Upper lobe of left lung (tissue), 6 donors: ENCODE measurements around the gene MYBL2. TPM values are rescaled to one million over a fixed set of nuclear protein-coding genes. Genes with fewer than 3 reads are reported as not detected.
"Not testable (repeated sequence)": the region's sequence is repeated elsewhere in the genome, so short reads cannot be mapped to it uniquely, and the experiment has no call there.

Source experiments
- ATAC-seq, 2 donors: fragments of 200-7000 bp; cut with Tn5 transposase; one replicate each; pipeline ENCODE4 v1.9.1; 2022; ENCODE audit warnings: mild to moderate bottlenecking in 2 of 2, moderate library complexity in 2 of 2; ENCODE audit not compliant: low FRiP score in 2 of 2
- DNase-seq, 2 donors: peaks; one replicate each; pipeline ENCODE4 v3.0.0-alpha.2; 2019 to 2020
- H3K27ac ChIP-seq, 4 donors: fragments of 200-600 bp; sonication (generic); one replicate each; pipeline ENCODE4 v1.5.1; 2016 to 2019
- H3K27me3 ChIP-seq, 4 donors: fragments of 200-600 bp; sonication (generic); one replicate each; pipeline ENCODE4 v1.5.1; 2017 to 2019
- H3K36me3 ChIP-seq, 4 donors: fragments of 200-600 bp; sonication (generic); one replicate each; pipeline ENCODE4 v1.5.1; 2016 to 2019
- H3K4me1 ChIP-seq, 4 donors: fragments of 200-600 bp; sonication (generic); one replicate each; pipeline ENCODE4 v1.5.1; 2018 to 2019
- H3K4me3 ChIP-seq, 4 donors: fragments of 200-600 bp; sonication (generic); one replicate each; pipeline ENCODE4 v1.5.1; 2017 to 2019; ENCODE audit warnings: mild to moderate bottlenecking in 2 of 4, moderate library complexity in 1 of 4
- H3K9me3 ChIP-seq, 4 donors: fragments of 200-600 bp; sonication (generic); one replicate each; pipeline ENCODE4 v1.5.1; 2018 to 2019
- CTCF ChIP-seq, 6 experiments: fragments of 450-650 bp in 4 of 6; fragments of 200-600 bp in 2 of 6; sonication (generic) in 2 of 6; IDR thresholded peaks; one replicate each; pipeline ENCODE4 v1.5.1; 2016 to 2019; ENCODE audit warnings: antibody characterized with exemption in 6 of 6
- EP300 ChIP-seq, 4 donors: sonication (generic); formaldehyde crosslinking; IDR thresholded peaks; one replicate each; pipeline ENCODE4 v1.5.1; 2017; ENCODE audit warnings: antibody characterized with exemption in 4 of 4, control low read depth in 2 of 4
- POLR2A ChIP-seq, 4 donors: fragments of 450-650 bp; IDR thresholded peaks; one replicate each; pipeline ENCODE4 v1.5.1; 2016 to 2017; ENCODE audit warnings: antibody characterized with exemption in 4 of 4, mild to moderate bottlenecking in 2 of 4
- POLR2AphosphoS5 ChIP-seq, 2 donors: sonication (generic); formaldehyde crosslinking; IDR thresholded peaks; one replicate each; pipeline ENCODE4 v1.5.1; 2017; ENCODE audit warnings: antibody characterized with exemption in 2 of 2
- WGBS, 2 donors: methylation state at CpG; one replicate each; pipeline ENCODE4 v1.1.5; 2017 to 2018; 5-methylcytosine and 5-hydroxymethylcytosine counted together
- total RNA-seq, 6 donors: library from RNA; depleted of rRNA in 4 of 6; stranded (reverse); fragments of >200 nt in 4 of 6; gene quantifications; one replicate each; pipeline versions ENCODE4 v1.1.0 to v1.2.1, GENCODE V29; 2016 to 2021
- donor health status: DM: no; HTN: no; CAD: no; lungs with moderate emphysema.
- donor health status: DM: no; HTN: yes; CAD: no; lungs with severe emphysema.

Gene MYBL2
- total RNA-seq, 6 donors from 2014 or later: under 0.01 to 3.5 (median 1.4) TPM

DNA sequence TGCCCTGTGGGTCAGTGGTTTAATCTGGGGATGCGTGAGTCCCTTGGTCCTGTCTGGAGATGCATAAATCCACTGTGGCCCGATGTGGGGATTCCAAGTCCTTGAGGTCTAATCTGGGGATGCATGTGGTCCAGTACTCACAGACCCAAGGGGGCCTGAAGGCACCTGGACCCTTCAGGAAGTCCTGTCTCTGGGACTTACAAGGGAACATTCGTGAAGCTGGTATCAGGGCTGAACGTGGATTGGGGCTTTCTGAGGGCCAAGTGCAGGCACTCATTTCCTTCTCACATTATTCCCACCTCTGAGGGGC, 85.1 kb downstream of the MYBL2 start:
- no peak for TF ChIP-seq POLR2AphosphoS5 (IDR thresholded peaks at IDR 0.05)
- no peak for TF ChIP-seq POLR2A (IDR thresholded peaks at IDR 0.05)
- no peak for TF ChIP-seq EP300 (IDR thresholded peaks at IDR 0.05)
- TF ChIP-seq CTCF (IDR thresholded peaks at IDR 0.05): no peak

GRCh38 chr20:43752561-43753301, 85.8 kb downstream of the MYBL2 start:
- peak overlapping the region in 1 of 4 donors; percentile 65 for H3K27ac ChIP-seq
- WGBS, 2 donors: 73% methylated on average over 11 to 13 of the region's 13 CpGs
- no peaks in the 10 kb centered on the region for H3K9me3 ChIP-seq
- no peaks in the 10 kb centered on the region for H3K36me3 ChIP-seq
- TF ChIP-seq POLR2A (IDR thresholded peaks at IDR 0.05) (no peak), EP300 (IDR thresholded peaks at IDR 0.05) (no peak), POLR2AphosphoS5 (IDR thresholded peaks at IDR 0.05) (peak in 1 of 2 donors; percentile 56), CTCF (IDR thresholded peaks at IDR 0.05) (no peak)
- no peaks in the 10 kb centered on the region for H3K27me3 ChIP-seq
- no peak overlapping the region for H3K4me3 ChIP-seq
- peaks cover 0 to 19% (median 6%) of the 10 kb centered on the region in 4 donors for H3K4me1 ChIP-seq
- DNase-seq (peak in 1 of 2 donors; percentile 77), ATAC-seq (peak; percentile 5 to 59)

More for the DNA sequence above, 85.1 kb downstream of the MYBL2 start:
- 77 to 87% methylated on average over 3 to 4 of the region's 4 CpGs for WGBS, 2 donors
- ATAC-seq (no peak), DNase-seq (no peak)
- H3K4me3 ChIP-seq: no peak overlapping the region
- H3K27ac ChIP-seq: peak overlapping the region in 2 of 4 donors; percentile 35 to 65
- no peaks in the 10 kb centered on the region for H3K27me3 ChIP-seq
- no peaks in the 10 kb centered on the region for H3K36me3 ChIP-seq
- H3K4me1 ChIP-seq: peaks cover 0 to 19% (median 6%) of the 10 kb centered on the region in 4 donors
- no peaks in the 10 kb centered on the region for H3K9me3 ChIP-seq

- Histone ChIP-seq H3K4me3 (no peak overlapping the region), H3K9me3 (no peaks in the 10 kb centered on the region), H3K27me3 (no peaks in the 10 kb centered on the region), H3K36me3 (no peaks in the 10 kb centered on the region), H3K4me1 (peaks cover 0 to 13% (median 0%) of the 10 kb centered on the region in 4 donors), H3K27ac (no peak overlapping the region)
- no peak for DNase-seq
- ATAC-seq: no peak
- TF ChIP-seq POLR2A (IDR thresholded peaks at IDR 0.05) (no peak), POLR2AphosphoS5 (IDR thresholded peaks at IDR 0.05) (no peak), CTCF (IDR thresholded peaks at IDR 0.05) (no peak), EP300 (IDR thresholded peaks at IDR 0.05) (no peak)
- WGBS, 2 donors: 85 to 87% methylated on average over 7 of the region's 7 CpGs
Measured at GRCh38 chr20:43755390-43755789, 88.5 kb downstream of the MYBL2 start.

GRCh38 chr20:43755851-43756250, 88.9 kb downstream of the MYBL2 start:
- no peak for TF ChIP-seq POLR2A (IDR thresholded peaks at IDR 0.05)
- no peak for TF ChIP-seq CTCF (IDR thresholded peaks at IDR 0.05)
- no peak for TF ChIP-seq EP300 (IDR thresholded peaks at IDR 0.05)
- no peak for TF ChIP-seq POLR2AphosphoS5 (IDR thresholded peaks at IDR 0.05)
- Histone ChIP-seq H3K4me3 (no peak overlapping the region), H3K9me3 (no peaks in the 10 kb centered on the region), H3K27me3 (no peaks in the 10 kb centered on the region), H3K36me3 (no peaks in the 10 kb centered on the region), H3K4me1 (peaks cover 0 to 13% (median 0%) of the 10 kb centered on the region in 4 donors), H3K27ac (no peak overlapping the region)
- ATAC-seq (no peak), DNase-seq (no peak)
- WGBS, 2 donors: 85 to 89% methylated on average over 8 of the region's 8 CpGs

GRCh38 chr20:43757888-43758287, 91.0 kb downstream of the MYBL2 start:
- H3K4me1 ChIP-seq, H3K36me3 ChIP-seq, H3K9me3 ChIP-seq, ATAC-seq, H3K27me3 ChIP-seq, H3K27ac ChIP-seq, H3K4me3 ChIP-seq, DNase-seq: not testable (repeated sequence)
- 85 to 86% methylated on average over 6 of the region's 6 CpGs for WGBS, 2 donors
